Measurements from ENCODE around the gene ZEB1. TPM values are rescaled to one million over a fixed set of nuclear protein-coding genes. Genes with fewer than 3 reads are reported as not detected.
A peak's percentile ranks its signal among the peaks of the same experiment; 100 is the strongest.

The ZEB1 gene
- total RNA-seq, 1 donor from 2014 or later = 29.9 TPM

- Mint-ChIP-seq H3K27me3 (peaks cover 9% of the 10 kb centered on the region), H3K4me3 (no peak overlapping the region), H3K27ac (no peak overlapping the region), H3K4me1 (ENCODE audit: unreplicated experiment) (no peaks in the 10 kb centered on the region), H3K36me3 (no peaks in the 10 kb centered on the region), H3K9me3 (no peaks in the 10 kb centered on the region)
- DNase-seq (ENCODE audit: extremely low spot score, unreplicated experiment) = no peak
- no peak for TF ChIP-seq CTCF (conservative IDR thresholded peaks at IDR 0.05)
Observed at GRCh38 chr10:31313396-31313795, 5.6 kb upstream of the ZEB1 start.

- no peak overlapping the region for H3K4me3 Mint-ChIP-seq
- DNase-seq (ENCODE audit: extremely low spot score, unreplicated experiment) = no peak
- peaks cover 14% of the 10 kb centered on the region for H3K27me3 Mint-ChIP-seq
- H3K27ac Mint-ChIP-seq = no peak overlapping the region
- no peaks in the 10 kb centered on the region for H3K36me3 Mint-ChIP-seq
- no peaks in the 10 kb centered on the region for H3K4me1 Mint-ChIP-seq (ENCODE audit: unreplicated experiment)
- H3K9me3 Mint-ChIP-seq = no peaks in the 10 kb centered on the region
- no peak for TF ChIP-seq CTCF (conservative IDR thresholded peaks at IDR 0.05)
Observed at GRCh38 chr10:31314256-31315150, 4.5 kb upstream of the ZEB1 start.

GRCh38 chr10:31315453-31315852 lies 3.6 kb upstream of the ZEB1 start:
- H3K9me3 Mint-ChIP-seq = no peaks in the 10 kb centered on the region
- H3K4me1 Mint-ChIP-seq (ENCODE audit: unreplicated experiment) = no peaks in the 10 kb centered on the region
- no peaks in the 10 kb centered on the region for H3K36me3 Mint-ChIP-seq
- no peak for TF ChIP-seq CTCF (conservative IDR thresholded peaks at IDR 0.05)
- DNase-seq (ENCODE audit: extremely low spot score, unreplicated experiment) = no peak
- no peak overlapping the region for H3K4me3 Mint-ChIP-seq
- H3K27ac Mint-ChIP-seq = no peak overlapping the region
- peaks cover 18% of the 10 kb centered on the region for H3K27me3 Mint-ChIP-seq

- no peaks in the 10 kb centered on the region for H3K9me3 Mint-ChIP-seq
- peaks cover 14% of the 10 kb centered on the region for H3K4me1 Mint-ChIP-seq (ENCODE audit: unreplicated experiment)
- no peaks in the 10 kb centered on the region for H3K36me3 Mint-ChIP-seq
- peak overlapping the region; percentile 58 for H3K4me3 Mint-ChIP-seq
- no peak for DNase-seq (ENCODE audit: extremely low spot score, unreplicated experiment)
- TF ChIP-seq CTCF (conservative IDR thresholded peaks at IDR 0.05) = no peak
- peaks cover 35% of the 10 kb centered on the region for H3K27me3 Mint-ChIP-seq
- H3K27ac Mint-ChIP-seq = no peak overlapping the region
Observed at GRCh38 chr10:31317171-31317570, 1.8 kb upstream of the ZEB1 start.

- no peaks in the 10 kb centered on the region for H3K36me3 Mint-ChIP-seq
- H3K27ac Mint-ChIP-seq = peak overlapping the region; percentile 69
- peak overlapping the region; percentile 100 for H3K4me3 Mint-ChIP-seq
- peaks cover 14% of the 10 kb centered on the region for H3K4me1 Mint-ChIP-seq (ENCODE audit: unreplicated experiment)
- H3K27me3 Mint-ChIP-seq = peaks cover 41% of the 10 kb centered on the region
- TF ChIP-seq CTCF (conservative IDR thresholded peaks at IDR 0.05) = no peak
- no peaks in the 10 kb centered on the region for H3K9me3 Mint-ChIP-seq
- peak; percentile 68 for DNase-seq (ENCODE audit: extremely low spot score, unreplicated experiment)
Observed at GRCh38 chr10:31317652-31318381, 1.2 kb upstream of the ZEB1 start.

Data from type B pancreatic cell (in vitro differentiated cells).